Measurements from ENCODE around the gene PRRG4.

- TF ChIP-seq CTCF (optimal IDR thresholded peaks at IDR 0.05 in 1 of 3, IDR thresholded peaks at IDR 0.05 in 1 of 3, conservative IDR thresholded peaks at IDR 0.05 in 1 of 3; ENCODE audit: extremely low read depth in 1 of 3, insufficient read depth in 2 of 3, low read length in 3 of 3) (no peak), EZH2 (IDR thresholded peaks at IDR 0.05; ENCODE audit: low read length) (no peak)
These were observed 4.2 kb downstream of the PRRG4 start for GRCh38 chr11:32833921-32834320.
